DMS79 (cell line): ENCODE data around the gene SLC9A8.
"Not testable (repeated sequence)": the region's sequence is repeated elsewhere in the genome, so short reads cannot be mapped to it uniquely, and the experiment has no call there.

Source experiments
- DNase-seq: peaks from one replicate; lab custom pipeline; 2025; lab: John Stamatoyannopoulos, UW

Gene SLC9A8, protein sequence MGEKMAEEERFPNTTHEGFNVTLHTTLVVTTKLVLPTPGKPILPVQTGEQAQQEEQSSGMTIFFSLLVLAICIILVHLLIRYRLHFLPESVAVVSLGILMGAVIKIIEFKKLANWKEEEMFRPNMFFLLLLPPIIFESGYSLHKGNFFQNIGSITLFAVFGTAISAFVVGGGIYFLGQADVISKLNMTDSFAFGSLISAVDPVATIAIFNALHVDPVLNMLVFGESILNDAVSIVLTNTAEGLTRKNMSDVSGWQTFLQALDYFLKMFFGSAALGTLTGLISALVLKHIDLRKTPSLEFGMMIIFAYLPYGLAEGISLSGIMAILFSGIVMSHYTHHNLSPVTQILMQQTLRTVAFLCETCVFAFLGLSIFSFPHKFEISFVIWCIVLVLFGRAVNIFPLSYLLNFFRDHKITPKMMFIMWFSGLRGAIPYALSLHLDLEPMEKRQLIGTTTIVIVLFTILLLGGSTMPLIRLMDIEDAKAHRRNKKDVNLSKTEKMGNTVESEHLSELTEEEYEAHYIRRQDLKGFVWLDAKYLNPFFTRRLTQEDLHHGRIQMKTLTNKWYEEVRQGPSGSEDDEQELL

DNA sequence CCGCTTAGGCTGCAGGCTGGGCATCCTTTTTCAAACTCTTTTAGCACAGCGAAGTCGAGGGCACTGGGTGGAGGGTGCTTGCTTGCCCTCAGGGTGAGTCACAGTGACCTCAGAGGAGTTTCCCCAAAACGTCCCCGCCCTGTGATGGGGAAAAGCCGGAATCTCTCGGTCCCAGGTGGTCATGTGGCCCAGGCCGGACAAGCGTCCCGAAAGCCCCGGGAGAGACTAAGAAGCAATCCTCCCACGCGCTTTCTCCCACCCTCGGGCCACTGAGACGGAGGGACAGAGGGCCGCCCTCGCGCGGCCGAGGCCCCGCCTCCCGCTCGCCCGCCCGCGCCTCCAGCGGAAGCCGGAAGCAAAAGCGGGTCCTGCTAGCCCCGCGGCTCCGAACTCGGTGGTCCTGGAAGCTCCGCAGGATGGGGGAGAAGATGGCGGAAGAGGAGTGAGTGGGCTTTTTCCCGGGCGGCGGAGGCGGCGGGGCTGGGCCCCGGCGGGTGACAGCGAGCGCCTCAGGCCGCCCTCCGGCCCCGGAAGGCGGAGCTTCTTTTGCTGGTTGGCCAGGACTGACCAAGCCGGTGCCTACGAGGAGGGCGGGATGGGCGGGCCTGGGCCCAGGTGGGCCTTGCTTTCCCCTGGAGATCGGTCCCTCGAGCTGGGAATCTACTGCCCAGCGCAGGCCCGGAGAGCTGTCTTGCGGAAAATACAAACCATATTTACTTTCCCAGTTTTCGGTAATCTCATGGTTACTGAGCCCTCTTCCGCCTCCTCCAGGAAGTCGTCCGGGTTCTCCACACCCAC, at the start of gene SLC9A8:
Gene SLC9A8, plus strand, starts transcription at position 322 of the 798 bp plus-strand sequence. Its CDS starts 95 bp downstream, at position 417.
- peak; percentile 79 for DNase-seq

- DNase-seq: no peak
Measured at GRCh38 chr20:49762940-49763766, 49.5 kb upstream of the SLC9A8 start.

DNA sequence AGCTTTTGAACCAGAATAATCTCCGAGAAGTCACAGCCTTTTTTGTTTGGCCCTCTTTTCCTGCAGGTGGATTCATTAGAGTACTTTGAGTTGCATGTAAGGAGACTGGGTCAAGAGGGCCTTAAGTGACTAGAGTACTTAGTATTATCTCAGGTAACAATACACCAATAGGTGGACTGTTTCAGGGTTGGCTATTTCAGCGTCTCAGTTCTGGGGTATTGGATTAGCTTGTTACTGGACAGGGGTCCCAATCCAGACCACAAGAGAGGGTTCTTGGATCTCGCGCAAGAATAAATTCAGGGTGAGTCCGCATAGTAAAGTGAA, 47.3 kb upstream of the SLC9A8 start:
- no peak for DNase-seq

DNA sequence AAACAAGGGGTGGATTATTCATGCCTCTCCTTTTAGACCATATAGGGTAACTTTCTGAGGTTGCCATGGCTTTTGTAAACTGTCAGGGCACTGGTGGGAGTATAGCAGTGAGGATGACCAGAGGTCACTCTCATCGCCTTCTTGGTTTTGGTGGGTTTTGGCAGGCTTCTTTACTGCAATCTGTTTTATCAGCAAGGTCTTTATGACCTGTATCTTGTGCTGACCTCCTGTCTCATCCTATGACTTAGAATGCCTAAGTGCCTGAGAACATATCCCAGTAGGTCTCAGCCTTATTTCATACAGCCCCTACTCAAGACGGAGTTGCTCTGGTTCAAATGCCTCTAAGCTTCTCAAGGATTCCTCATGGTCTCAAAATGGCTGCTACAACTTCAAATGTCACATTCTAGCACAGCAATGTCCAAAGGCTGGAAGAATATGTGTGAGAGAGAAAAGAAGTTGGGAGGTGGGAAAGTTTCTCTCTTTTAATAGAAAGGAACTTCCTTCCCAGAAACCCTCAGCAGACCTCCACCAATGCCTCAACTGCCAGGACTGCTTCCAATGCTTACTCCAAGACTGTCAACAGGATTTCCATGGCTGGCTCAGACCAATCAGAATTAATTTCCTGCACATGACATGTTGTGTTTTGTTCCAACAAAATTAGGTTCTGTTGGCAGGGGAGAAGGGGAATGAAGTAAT, 46.6 kb upstream of the SLC9A8 start:
- no peak for DNase-seq

- DNase-seq: no peak
Measured at GRCh38 chr20:49766979-49767521, 45.6 kb upstream of the SLC9A8 start.

DNA sequence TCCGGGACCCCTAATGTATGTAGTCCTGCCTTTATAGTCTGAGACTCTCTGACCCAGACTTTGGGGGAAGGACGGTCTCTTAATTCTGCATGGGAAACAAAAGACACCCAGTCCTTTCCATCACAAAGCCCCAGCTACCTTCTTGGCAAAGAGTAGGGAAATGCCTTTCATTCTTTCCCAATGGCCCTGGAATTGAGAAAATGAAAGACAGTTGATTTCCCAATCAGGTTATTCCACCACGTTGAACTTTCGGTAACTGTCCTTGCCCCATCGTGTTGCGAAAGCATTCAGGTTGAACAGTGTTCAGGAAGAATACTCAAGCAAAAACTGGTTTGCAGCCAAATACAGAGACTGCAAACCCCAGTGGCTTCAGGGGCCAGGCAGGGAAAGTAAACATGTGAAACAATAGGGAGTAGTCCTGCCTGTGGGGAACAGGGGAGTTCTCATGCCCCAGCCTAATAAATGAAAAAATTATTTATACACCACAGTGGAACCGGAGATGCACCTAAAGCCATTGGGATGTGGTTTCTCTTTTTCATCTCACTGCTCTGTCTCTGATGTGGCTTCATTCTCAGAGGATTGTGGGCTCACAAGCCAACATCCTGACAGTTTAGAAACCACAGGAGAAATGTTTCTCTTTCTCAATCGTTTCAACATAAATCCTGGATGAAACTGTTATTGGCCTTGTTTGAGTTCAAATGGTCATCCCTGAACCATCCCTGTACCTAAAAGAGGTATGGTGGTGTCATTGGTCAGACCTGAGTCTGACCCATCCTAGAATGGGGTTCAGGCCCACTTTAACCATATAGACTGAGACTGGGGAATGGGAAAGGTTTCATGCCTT, 44.2 kb upstream of the SLC9A8 start:
- DNase-seq: peak; percentile 13

- no peak for DNase-seq
Measured at GRCh38 chr20:49769048-49769581, 43.5 kb upstream of the SLC9A8 start.

GRCh38 chr20:49770634-49771033, 42.0 kb upstream of the SLC9A8 start:
- no peak for DNase-seq

- DNase-seq: not testable (repeated sequence)
Measured at GRCh38 chr20:49774213-49774612, 38.4 kb upstream of the SLC9A8 start.

GRCh38 chr20:49775229-49775693, 37.4 kb upstream of the SLC9A8 start:
- DNase-seq: no peak

GRCh38 chr20:49779972-49780371, 32.7 kb upstream of the SLC9A8 start:
- DNase-seq: no peak

DNA sequence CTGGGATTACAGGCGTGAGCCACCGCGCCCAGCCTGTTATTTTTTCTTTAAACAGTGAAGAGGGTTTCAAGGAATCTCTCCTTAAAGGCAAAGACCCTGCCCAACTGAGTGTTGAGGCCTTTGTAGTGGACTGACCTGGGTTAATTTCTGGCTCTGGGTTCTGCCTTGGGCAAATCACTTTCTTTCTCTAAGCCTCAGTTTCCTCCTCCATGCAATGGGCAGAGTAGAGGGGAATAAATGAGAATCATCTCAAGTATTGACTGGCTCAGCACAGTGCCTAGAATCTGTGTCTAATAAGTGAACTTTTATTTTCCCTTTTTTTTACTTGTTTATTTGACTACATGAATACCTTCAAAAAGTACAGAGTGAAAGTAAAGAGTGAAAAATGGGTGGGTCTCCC, 31.0 kb upstream of the SLC9A8 start:
- no peak for DNase-seq

DNA sequence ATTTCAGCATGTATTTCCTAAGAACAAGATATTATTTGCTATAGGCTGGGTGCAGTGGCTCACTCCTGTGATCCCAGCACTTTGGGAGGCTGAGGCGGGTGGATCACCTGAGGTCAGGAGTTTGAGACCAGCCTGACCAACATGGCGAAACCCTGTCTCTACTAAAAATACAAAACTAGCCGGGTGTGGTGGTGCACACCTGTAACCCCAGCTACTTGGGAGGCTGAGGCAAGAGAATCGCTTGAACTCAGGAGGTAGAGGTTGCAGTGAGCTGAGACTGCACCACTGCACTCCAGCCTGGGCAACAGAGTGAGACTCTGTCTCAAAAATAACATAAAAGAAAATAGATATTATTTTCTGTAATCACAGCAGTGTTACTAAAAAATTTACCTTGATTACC, 30.2 kb upstream of the SLC9A8 start:
- DNase-seq: not testable (repeated sequence)

DNA sequence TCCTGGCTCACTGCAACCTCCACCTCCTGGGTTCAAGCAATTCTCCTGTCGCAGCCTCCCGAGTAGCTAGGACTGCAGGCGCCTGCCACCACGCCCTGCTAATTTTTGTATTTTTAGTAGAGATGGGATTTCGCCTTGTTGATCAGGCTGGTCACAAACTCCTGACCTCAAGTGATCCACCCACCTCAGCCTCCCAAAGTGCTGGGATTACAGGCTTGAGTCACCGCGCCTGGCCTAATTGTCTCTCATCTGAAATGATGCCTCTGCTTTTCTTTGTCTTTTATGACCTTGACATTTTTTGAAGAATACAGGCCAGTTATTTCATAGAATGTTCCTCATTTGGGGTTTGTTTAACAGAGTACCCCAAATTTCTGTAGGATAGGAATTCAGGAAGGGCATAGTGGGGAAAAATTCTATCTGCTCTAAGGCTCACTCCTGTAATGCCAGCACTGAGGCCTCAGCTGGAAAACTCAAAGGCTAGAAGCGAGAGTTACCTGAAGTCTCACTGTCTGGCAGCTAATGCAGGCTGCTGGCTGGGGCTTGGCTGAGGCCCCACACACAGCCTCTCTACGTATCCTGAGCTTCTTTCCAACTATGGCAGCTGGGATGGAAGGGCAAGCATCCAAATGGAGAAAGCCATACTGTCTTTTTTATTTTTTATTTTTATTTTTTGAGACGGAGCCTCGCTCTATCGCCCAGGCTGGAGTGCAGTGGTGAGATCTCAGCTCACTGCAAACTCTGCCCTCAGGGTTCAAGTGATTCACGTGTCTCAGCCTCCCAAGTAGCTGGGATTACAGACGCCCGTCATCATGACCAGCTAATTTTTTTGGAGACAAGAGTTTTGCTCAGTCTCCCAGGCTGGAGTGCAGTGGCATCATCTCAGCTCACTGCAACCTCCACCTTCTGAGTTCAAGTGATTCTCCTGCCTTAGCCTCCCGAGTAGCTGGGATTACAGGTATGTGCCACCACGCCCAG, 29.3 kb upstream of the SLC9A8 start:
- DNase-seq: not testable (repeated sequence)

DNA sequence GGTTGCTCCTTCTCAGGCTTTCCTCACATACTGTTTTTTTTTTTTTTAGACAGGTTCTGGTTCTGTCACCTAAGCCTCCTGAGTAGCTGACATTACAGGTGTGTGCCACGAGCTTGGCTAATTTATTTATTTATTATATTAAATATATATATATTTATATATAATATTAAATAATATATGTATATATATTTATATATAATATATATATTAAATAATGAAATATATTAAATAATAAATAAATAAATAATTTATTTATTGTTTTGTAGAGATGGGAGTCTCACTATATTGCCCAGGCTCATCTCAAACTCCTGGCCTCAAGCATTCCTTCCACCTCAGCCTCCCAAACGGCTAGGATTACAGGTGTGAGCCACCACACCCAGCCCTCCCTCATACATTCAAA, 28.3 kb upstream of the SLC9A8 start:
- DNase-seq: no peak

GRCh38 chr20:49785149-49785851, 27.3 kb upstream of the SLC9A8 start:
- DNase-seq: no peak

GRCh38 chr20:49785852-49786175, 26.8 kb upstream of the SLC9A8 start:
- DNase-seq: no peak

- no peak for DNase-seq
Measured at GRCh38 chr20:49786196-49786595, 26.4 kb upstream of the SLC9A8 start.
